AG04449 (cell line): ENCODE results near the gene MEI1.

Experiments
- CTCF ChIA-PET: fragments of 350-600 bp; formaldehyde crosslinking; extraction: SDS; loops from one replicate; lab custom pipeline; 2021; ENCODE audit warnings: antibody characterized with exemption; lab: Yijun Ruan, JAX
- POLR2A ChIA-PET: fragments of 400-600, 350-600 bp; formaldehyde crosslinking; extraction: SDS; loops from one replicate; lab custom pipeline; 2020; ENCODE audit warnings: antibody characterized with exemption, inconsistent platforms; lab: Yijun Ruan, JAX
- DNase-seq: peaks from one replicate; pipeline ENCODE4 v3.0.0-alpha.2; 2010; ENCODE audit warnings: low read depth, low spot score
- H3K4me3 ChIP-seq: 2 replicates; pipeline ENCODE4 v1.5.1; 2011; ENCODE audit warnings: low read depth, mild to moderate bottlenecking, control low read depth, low read length
- CTCF ChIP-seq: IDR thresholded peaks from one replicate; pipeline ENCODE4 v1.5.1; 2011; ENCODE audit warnings: mild to moderate bottlenecking, moderate library complexity, low read length, control low read depth, inconsistent platforms; ENCODE audit not compliant: insufficient read depth; ENCODE audit errors: missing control alignments

MEI1 gene

DNA sequence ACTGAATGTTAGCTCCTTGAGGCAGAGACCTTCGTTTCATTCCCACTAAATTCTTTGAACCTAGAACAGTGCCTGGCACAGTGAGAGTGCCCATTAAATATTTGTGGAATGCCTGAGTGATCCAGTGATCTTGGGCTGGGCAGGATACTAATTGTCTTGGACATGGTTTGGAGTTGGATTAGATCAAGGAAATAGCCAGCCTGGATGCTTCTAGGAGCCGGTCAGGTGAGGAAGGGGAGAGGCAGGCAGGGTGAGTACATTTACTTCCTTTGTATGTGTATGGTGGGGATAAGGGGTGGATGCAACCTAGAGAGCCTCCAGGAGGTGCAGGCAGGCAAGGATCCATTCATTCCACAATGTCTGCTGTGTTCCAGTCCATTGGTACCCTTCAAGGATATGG, 137.2 kb downstream of the MEI1 start:
- ChIA-PET POLR2A (interaction anchor here (1.0 kb wide), 1 partner anchor 37 kb away, joined by 3 read pairs; no protein-coding TSS in a partner anchor), CTCF (interaction anchor here (0.7 to 1.2 kb wide), 4 partner anchors 20 to 157 kb away, joined by 3 to 4 read pairs (median 3); no protein-coding TSS in a partner anchor)
- no peak for TF ChIP-seq CTCF
- no peak for DNase-seq
- H3K4me3 ChIP-seq, result no peak overlapping the region

GRCh38 chr22:41838842-41839618, 139.7 kb downstream of the MEI1 start:
- ChIA-PET CTCF (interaction anchor here (1.3 to 4.8 kb wide), 3 partner anchors 10 to 39 kb away, joined by 3 to 24 read pairs (median 6); partner anchors contain the start of gene CCDC134), POLR2A (no interaction called here)
- no peak overlapping the region for H3K4me3 ChIP-seq
- no peak for TF ChIP-seq CTCF
- no peak for DNase-seq

DNA sequence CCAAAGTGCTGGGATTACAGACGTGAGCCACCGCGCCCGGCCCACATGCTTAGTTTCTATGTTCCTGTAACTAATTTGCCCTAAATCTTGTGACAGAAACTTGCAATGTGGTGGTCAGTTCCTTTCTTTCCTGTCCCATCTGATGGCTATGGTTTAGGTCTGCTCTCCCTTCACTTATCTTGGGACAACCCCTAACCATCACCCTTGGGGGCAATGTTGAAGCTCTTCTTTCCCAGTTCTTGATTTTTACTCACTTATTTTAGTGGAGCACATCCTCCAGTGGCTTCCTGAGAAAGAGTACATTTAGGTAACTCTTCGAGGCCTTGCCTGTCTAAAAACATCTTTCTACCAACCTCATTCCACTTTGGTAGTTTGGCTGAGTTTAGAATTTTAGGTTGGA, 140.9 kb downstream of the MEI1 start:
- DNase-seq, result no peak

DNA sequence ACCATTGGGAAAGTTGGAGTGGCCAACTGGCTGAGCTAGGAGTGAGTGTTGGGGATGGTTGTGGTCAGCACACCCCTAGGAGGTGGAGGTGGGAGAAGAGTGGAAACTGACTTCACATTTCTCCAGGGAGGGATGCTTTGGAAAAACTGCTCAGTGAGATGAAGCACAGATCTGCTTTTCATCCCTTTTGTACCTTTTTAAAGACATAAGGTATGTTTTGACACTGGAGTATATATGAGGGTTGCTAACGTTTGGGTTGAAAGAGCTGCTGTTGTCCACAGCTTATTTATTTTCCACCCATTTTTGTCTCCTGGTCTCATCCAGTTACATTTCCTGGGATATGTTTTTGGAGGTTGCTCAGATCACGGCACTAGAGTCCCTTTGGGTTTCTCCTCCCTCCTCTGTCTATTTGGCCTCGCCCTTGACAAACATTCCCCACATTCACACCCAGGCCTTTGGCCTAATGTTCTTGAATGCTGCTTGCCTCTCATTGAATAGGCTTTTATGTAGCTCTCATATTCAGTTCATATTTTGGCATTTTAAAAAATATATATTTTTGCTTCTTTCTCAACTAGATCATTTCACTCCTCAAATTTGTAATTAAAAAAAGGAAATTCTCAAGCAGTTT, 141.9 kb downstream of the MEI1 start:
- POLR2A ChIA-PET, result no interaction called here
- DNase-seq, result no peak
- H3K4me3 ChIP-seq, result no peak overlapping the region
- TF ChIP-seq CTCF, result no peak
- CTCF ChIA-PET, result interaction anchor here (1.1 to 4.8 kb wide), 2 partner anchors 17 to 143 kb away, joined by 4 to 24 read pairs; no protein-coding TSS in a partner anchor

More for the DNA sequence above, 140.9 kb downstream of the MEI1 start:
- POLR2A ChIA-PET, result no interaction called here
- no peak overlapping the region for H3K4me3 ChIP-seq
- TF ChIP-seq CTCF, result no peak
- CTCF ChIA-PET, result interaction anchor here (0.7 to 4.8 kb wide), 3 partner anchors 18 to 143 kb away, joined by 3 to 24 read pairs (median 6); partner anchors contain the start of gene CCDC134

DNA sequence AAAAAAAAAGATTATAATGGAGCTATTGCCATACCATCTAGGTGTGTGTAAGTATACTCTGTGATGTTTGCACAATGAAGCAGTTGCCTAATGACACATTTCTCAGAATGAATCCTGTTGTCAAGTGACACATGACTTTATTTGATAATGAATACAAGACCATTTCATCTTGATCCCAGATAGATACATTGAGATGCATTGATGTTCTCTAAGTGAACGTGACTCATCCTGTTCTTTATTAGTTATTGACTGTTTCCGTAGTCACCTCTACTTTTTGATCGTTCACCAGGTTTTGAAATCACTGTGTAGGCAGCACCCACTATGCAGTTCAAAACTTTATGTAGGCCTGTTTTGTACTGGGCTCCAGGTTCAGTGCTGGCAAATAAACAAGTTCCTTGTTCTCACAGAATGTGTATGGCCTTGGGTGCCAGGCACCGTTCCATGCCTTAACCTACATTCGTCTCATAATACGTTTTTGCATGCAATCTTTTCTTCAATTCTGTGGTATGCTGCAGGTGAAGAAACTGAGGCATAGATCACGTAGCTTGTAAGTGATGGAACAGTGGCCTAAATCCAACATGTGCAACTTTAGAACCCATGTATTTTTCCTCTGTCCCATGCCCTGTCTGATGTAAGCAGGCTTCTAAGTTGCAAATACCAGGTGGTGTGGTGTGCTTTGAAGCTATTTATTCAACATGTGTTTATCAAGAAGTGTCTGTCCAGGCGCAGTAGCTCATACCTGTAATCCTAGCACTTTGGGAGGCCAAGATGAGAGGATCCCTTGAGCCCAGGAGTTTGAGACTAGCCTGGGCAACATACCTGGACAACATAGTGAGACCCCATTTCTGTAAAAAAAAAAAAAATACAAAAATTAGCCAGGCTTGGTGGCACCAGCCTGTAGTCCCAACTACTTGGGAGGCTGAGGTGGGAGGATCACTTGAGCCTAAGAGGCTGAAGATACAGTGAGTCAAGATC, 144.0 kb downstream of the MEI1 start:
- ChIA-PET POLR2A (interaction anchor here (1.7 kb wide), 1 partner anchor 11 kb away, joined by 5 read pairs; the partner anchor contains the start of gene SREBF2), CTCF (interaction anchor here (0.9 to 4.8 kb wide), 4 partner anchors 10 to 103 kb away, joined by 3 to 24 read pairs (median 4); partner anchors contain the start of gene SREBF2)
- TF ChIP-seq CTCF, result no peak
- no peak for DNase-seq
- no peak overlapping the region for H3K4me3 ChIP-seq
